GM10266 (cell line): ENCODE results near the gene ABI1.
"Not testable (repeated sequence)": the region's sequence is repeated elsewhere in the genome, so short reads cannot be mapped to it uniquely, and the experiment has no call there.

Source experiments
- DNase-seq: peaks from one replicate; pipeline ENCODE4 v3.0.0; 2012; ENCODE audit errors: extremely low spot score
- CTCF ChIP-seq: IDR thresholded peaks from 2 replicates; pipeline ENCODE4 v1.5.1; 2012; ENCODE audit warnings: mild to moderate bottlenecking, low read depth; ENCODE audit not compliant: control insufficient read depth, insufficient read depth; ENCODE audit errors: missing control alignments

The ABI1 gene

GRCh38 chr10:26859241-26860101, 1.3 kb downstream of the ABI1 start:
- DNase-seq = no peak
- TF ChIP-seq CTCF = no peak

- no peak for TF ChIP-seq CTCF
- DNase-seq = no peak
Measured at GRCh38 chr10:26858707-26859034, 2.1 kb downstream of the ABI1 start.

DNA sequence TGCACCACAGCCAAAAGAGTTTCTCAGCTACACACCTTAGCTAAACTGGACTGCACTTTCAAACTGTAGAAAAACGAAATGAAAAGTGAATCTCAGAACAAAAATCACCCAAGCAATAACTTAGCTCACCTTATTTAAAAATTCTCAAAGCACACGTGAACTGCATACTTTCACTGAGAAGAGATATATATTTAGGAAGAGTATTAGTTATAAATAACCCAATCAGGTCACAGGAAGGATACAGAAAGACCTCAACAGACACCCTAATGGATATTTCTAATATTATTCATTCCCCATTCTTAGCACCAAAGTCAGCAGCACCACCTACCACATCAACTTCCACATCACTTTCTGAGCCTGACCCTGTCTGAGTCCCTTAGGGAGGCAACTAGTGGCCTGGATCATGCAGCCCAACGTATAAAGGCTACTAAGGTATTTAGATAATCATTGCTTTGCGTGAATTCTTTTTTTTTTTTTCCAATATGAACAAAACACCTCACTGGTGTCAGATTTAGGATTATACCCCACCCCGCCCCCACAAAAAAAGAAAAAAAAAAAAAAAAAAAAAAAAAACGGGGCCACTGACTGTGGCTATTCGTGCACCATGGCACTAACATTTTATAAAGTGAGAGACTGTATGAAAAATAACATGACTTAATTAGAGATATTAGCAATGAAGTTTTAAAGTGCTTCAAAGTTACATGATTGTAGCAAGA, 2.6 kb downstream of the ABI1 start:
- peak; percentile 37 for DNase-seq
- TF ChIP-seq CTCF = peak; percentile 37

- DNase-seq = not testable (repeated sequence)
Measured at GRCh38 chr10:26857553-26857952, 3.2 kb downstream of the ABI1 start.

GRCh38 chr10:26855186-26855585, 5.6 kb downstream of the ABI1 start:
- TF ChIP-seq CTCF = no peak
- no peak for DNase-seq

GRCh38 chr10:26854524-26854923, 6.2 kb downstream of the ABI1 start:
- no peak for DNase-seq
- no peak for TF ChIP-seq CTCF

DNA sequence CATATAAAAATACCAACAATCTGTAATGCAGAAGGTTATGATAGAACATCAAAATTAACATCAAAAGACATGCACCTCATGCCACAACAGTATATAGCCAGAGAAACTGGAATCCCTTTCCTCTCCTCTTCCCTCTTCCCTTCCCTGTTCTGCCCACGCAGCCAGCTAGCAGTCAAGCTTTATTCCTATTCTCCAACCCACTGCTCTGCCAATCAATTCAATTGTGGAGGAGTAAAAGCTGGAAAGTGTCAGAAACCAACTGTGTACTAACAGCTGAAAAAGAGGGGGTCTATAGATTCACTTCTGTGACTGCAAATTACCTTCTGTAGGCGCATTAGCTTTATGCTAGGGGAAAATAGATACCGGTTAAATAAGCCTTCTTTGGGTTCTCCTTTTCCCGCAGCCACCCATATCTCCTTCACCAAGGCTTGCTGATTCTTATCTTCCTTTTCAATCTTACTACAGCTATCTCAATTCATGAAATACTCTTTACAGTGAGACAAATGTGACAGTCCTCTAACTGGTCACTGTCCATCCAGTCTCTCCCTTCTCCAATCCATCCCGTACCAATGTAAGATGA, 16.3 kb downstream of the ABI1 start:
- TF ChIP-seq CTCF = no peak
- no peak for DNase-seq
